ENCODE results near the gene PLEKHA1.

- TF ChIP-seq POLR2A (IDR thresholded peaks at IDR 0.05; ENCODE audit: low read length) (no peak), GATA1 (IDR thresholded peaks at IDR 0.05; ENCODE audit: low read depth, low read length) (no peak)
These were observed 23.6 kb upstream of the PLEKHA1 start for GRCh38 chr10:122350893-122351292.

Data from erythroblast (primary cell).